Smooth muscle cell (in vitro differentiated cells): ENCODE data around the gene PIEZO1. TPM values are rescaled to one million over a fixed set of nuclear protein-coding genes. Genes with fewer than 3 reads are reported as not detected.

Source experiments
- DNase-seq: peaks from one replicate; lab custom pipeline; 2025; ENCODE audit not compliant: unreplicated experiment; lab: John Stamatoyannopoulos, UW
- H2AFZ ChIP-seq: fragments of 200-600 bp; sonication (generic); 2 replicates; pipeline ENCODE4 v1.6.0; 2016; ENCODE audit warnings: antibody characterized with exemption, low read depth, mild to moderate bottlenecking
- H3F3A ChIP-seq: fragments of 200-600 bp; sonication (generic); 2 replicates; pipeline ENCODE4 v1.6.0; 2017; ENCODE audit warnings: antibody characterized with exemption, low read depth
- H3K27ac ChIP-seq: fragments of 200-600 bp; sonication (generic); 2 replicates; pipeline ENCODE4 v1.5.1; 2016; ENCODE audit warnings: low read depth, mild to moderate bottlenecking
- H3K27me3 ChIP-seq: fragments of 200-600 bp; sonication (generic); 2 replicates; pipeline ENCODE4 v1.6.1; 2016; ENCODE audit warnings: low read depth, mild to moderate bottlenecking
- H3K36me3 ChIP-seq: fragments of 200-600 bp; sonication (generic); 2 replicates; pipeline ENCODE4 v1.5.1; 2016; ENCODE audit warnings: low read depth
- H3K4me1 ChIP-seq: fragments of 200-600 bp; sonication (generic); 2 replicates; pipeline ENCODE4 v1.5.1; 2016; ENCODE audit warnings: low read depth
- H3K4me2 ChIP-seq: fragments of 200-600 bp; sonication (generic); 2 replicates; pipeline ENCODE4 v1.6.0; 2016; ENCODE audit warnings: mild to moderate bottlenecking
- H3K4me3 ChIP-seq: fragments of 200-600 bp; sonication (generic); 2 replicates; pipeline ENCODE4 v1.5.1; 2016; ENCODE audit warnings: mild to moderate bottlenecking
- H3K79me2 ChIP-seq: fragments of 200-600 bp; sonication (generic); 2 replicates; pipeline ENCODE4 v1.6.0; 2016; ENCODE audit warnings: low read depth, mild to moderate bottlenecking
- H3K9ac ChIP-seq: fragments of 200-600 bp; sonication (generic); 2 replicates; pipeline ENCODE4 v1.6.0; 2016; ENCODE audit warnings: low read depth
- H3K9me3 ChIP-seq: fragments of 200-600 bp; sonication (generic); replicated peaks from 2 replicates; pipeline ENCODE4 v1.5.1; 2016; ENCODE audit warnings: low read depth
- H4K20me1 ChIP-seq: fragments of 200-600 bp; sonication (generic); 2 replicates; pipeline ENCODE4 v1.6.0; 2016; ENCODE audit warnings: low read depth
- WGBS: methylation state at CpG from one replicate; pipeline ENCODE4 v1.1.7; 2016; ENCODE audit warnings: low lambda C conversion rate; 5-methylcytosine and 5-hydroxymethylcytosine counted together
- polyA plus RNA-seq: library from polyadenylated mRNA; unstranded; fragments of >200 nt; fragmentation: Nextera tagmentation; extraction: Ambion mirVana; gene quantifications from 2 replicates; pipeline ENCODE4 v1.2.1, GENCODE V29; 2016
- total RNA-seq: library from RNA; depleted of rRNA; stranded (reverse); fragments of >200 nt; gene quantifications from 2 replicates; pipeline ENCODE4 v1.2.3, GENCODE V29; 2014
- TF ChIP-seq, protein P1 (sequence below): fragments of 200-600 bp; sonication (generic); IDR thresholded peaks from 2 replicates; pipeline ENCODE4 v1.5.1; 2017; ENCODE audit warnings: borderline replicate concordance, mild to moderate bottlenecking, antibody characterized with exemption; ENCODE audit not compliant: insufficient read depth, poor library complexity, severe bottlenecking

The PIEZO1 gene
- total and polyA plus RNA-seq, 2 experiments from 2014 or later, result 62.1 to 70.9 TPM

DNA sequence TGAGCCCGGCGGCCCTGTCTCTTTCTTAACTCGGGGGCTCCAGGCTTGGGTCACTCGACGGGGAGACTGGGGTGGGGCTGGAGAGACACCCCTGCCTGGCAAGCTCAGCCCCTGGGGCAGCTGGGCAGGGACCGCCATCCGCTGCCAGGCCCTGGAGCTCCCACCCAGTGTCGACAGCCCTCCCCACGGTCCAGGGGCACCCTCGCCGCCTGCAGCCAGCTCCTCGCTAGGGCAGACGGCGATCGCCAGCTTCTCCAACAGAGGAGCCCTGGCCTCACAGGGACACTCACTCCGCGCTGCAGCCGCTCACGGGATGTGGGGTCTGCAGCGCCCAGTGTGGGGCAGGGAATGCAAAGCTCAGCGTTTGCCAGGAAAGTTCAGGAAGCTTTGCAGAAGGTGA is 42.7 kb upstream of the PIEZO1 start:
- Histone ChIP-seq H3K9me3 (no peaks in the 10 kb centered on the region), H3K79me2 (no peaks in the 10 kb centered on the region), H3K4me1 (no peaks in the 10 kb centered on the region), H2AFZ (no peak overlapping the region), H3K9ac (no peak overlapping the region), H3K27ac (no peak overlapping the region), H4K20me1 (no peaks in the 10 kb centered on the region), H3K36me3 (no peaks in the 10 kb centered on the region), H3F3A (no peaks in the 10 kb centered on the region), H3K4me3 (no peak overlapping the region), H3K4me2 (no peak overlapping the region), H3K27me3 (no peaks in the 10 kb centered on the region)
- no peak for DNase-seq
- TF ChIP-seq, protein P1, sequence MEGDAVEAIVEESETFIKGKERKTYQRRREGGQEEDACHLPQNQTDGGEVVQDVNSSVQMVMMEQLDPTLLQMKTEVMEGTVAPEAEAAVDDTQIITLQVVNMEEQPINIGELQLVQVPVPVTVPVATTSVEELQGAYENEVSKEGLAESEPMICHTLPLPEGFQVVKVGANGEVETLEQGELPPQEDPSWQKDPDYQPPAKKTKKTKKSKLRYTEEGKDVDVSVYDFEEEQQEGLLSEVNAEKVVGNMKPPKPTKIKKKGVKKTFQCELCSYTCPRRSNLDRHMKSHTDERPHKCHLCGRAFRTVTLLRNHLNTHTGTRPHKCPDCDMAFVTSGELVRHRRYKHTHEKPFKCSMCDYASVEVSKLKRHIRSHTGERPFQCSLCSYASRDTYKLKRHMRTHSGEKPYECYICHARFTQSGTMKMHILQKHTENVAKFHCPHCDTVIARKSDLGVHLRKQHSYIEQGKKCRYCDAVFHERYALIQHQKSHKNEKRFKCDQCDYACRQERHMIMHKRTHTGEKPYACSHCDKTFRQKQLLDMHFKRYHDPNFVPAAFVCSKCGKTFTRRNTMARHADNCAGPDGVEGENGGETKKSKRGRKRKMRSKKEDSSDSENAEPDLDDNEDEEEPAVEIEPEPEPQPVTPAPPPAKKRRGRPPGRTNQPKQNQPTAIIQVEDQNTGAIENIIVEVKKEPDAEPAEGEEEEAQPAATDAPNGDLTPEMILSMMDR, result no peak
- WGBS, result 95% methylated on average over 21 of the region's 21 CpGs

DNA sequence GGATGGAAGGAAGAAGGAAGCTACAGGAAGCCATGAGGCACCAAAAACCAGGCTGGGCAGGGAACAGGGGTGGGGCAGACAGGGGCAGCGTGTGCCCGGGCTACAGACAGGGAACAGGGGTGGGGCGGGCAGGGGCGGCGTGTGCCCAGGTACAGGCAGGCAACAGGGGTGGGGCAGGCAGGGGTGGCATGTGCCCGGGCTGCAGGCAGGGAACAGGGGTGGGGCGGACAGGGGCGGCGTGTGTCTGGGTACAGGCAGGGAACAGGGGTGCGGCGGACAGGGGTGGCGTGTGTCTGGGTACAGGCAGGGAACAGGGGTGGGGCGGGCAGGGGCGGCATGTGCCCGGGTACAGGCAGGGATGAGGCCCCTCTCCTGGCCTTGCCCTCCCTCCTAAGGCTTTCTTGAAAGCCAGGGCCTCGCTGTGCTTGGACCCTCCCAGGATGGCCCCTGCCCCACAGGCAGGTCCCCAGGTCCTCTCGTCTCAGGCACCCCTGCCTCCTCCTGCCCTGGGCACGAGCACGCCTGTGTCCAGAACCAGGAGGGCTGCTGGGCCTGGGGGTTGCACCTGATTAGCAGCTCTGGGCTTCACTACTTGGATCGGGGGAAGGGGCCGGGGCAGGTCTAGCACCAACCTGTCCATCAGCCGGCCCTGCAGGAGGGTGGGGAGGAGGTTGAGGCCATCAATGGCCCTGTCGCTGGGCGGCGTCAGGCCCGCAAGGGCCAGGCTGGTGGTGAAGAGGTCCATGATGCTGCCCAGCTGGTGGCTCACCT is 41.2 kb upstream of the PIEZO1 start:
- Histone ChIP-seq H3K27ac (no peak overlapping the region), H3K79me2 (no peaks in the 10 kb centered on the region), H3K9me3 (no peaks in the 10 kb centered on the region), H3K4me3 (no peak overlapping the region), H2AFZ (no peak overlapping the region), H4K20me1 (no peaks in the 10 kb centered on the region), H3K27me3 (no peaks in the 10 kb centered on the region), H3K4me2 (no peak overlapping the region), H3K9ac (no peak overlapping the region), H3F3A (no peaks in the 10 kb centered on the region), H3K4me1 (no peaks in the 10 kb centered on the region), H3K36me3 (no peaks in the 10 kb centered on the region)
- TF ChIP-seq, protein P1, result no peak
- WGBS, result 95% methylated on average over 15 of the region's 26 CpGs
- DNase-seq, result no peak

DNA sequence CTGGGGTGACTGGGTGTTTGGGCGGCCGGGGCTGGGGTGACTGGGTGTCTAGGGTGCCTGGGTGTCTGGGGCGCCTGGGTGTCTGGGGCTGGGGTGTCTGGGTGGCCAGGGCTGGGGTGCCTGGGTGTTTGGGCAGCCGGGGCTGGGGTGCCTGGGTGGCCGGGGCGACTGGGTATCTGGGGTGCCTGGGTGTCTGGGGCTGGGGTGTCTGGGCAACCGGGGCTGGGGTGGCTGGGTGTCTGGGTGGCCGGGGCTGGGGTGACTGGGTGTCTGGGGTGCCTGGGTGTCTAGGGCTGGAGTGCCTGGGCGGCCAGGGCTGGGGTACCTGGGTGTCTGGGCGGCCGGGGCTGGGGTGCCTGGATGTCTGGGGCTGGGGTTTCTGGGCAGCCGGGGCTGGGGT is 40.1 kb upstream of the PIEZO1 start:
- TF ChIP-seq, protein P1, result no peak
- 100% methylated on average over 2 of the region's 12 CpGs for WGBS
- Histone ChIP-seq H3K4me3 (no peak overlapping the region), H3K79me2 (no peaks in the 10 kb centered on the region), H3K9me3 (no peaks in the 10 kb centered on the region), H3K9ac (no peak overlapping the region), H3K4me2 (no peak overlapping the region), H3K4me1 (no peaks in the 10 kb centered on the region), H3F3A (no peaks in the 10 kb centered on the region), H2AFZ (no peak overlapping the region), H3K36me3 (no peaks in the 10 kb centered on the region), H3K27ac (no peak overlapping the region), H3K27me3 (no peaks in the 10 kb centered on the region), H4K20me1 (no peaks in the 10 kb centered on the region)
- no peak for DNase-seq
